Rectal smooth muscle tissue (tissue), 1 donor: ENCODE data around the gene HOXB4.

Experiments used
- H3K27ac ChIP-seq: one replicate; pipeline ENCODE4 v1.7.0; 2013; ENCODE audit warnings: low read depth, low read length, inconsistent platforms
- H3K27me3 ChIP-seq: one replicate; pipeline ENCODE4 v1.7.0; 2013; ENCODE audit warnings: low read length; ENCODE audit not compliant: control insufficient read depth, insufficient read depth
- H3K36me3 ChIP-seq: one replicate; pipeline ENCODE4 v1.7.0; 2013; ENCODE audit warnings: low read length; ENCODE audit not compliant: control insufficient read depth, insufficient read depth
- H3K4me1 ChIP-seq: one replicate; pipeline ENCODE4 v1.7.0; 2013; ENCODE audit warnings: low read length; ENCODE audit not compliant: control insufficient read depth, insufficient read depth
- H3K4me3 ChIP-seq: one replicate; pipeline ENCODE4 v1.7.0; 2013; ENCODE audit warnings: low read length
- H3K9ac ChIP-seq: one replicate; pipeline ENCODE4 v1.7.0; 2013; ENCODE audit warnings: low read length

The HOXB4 gene

DNA sequence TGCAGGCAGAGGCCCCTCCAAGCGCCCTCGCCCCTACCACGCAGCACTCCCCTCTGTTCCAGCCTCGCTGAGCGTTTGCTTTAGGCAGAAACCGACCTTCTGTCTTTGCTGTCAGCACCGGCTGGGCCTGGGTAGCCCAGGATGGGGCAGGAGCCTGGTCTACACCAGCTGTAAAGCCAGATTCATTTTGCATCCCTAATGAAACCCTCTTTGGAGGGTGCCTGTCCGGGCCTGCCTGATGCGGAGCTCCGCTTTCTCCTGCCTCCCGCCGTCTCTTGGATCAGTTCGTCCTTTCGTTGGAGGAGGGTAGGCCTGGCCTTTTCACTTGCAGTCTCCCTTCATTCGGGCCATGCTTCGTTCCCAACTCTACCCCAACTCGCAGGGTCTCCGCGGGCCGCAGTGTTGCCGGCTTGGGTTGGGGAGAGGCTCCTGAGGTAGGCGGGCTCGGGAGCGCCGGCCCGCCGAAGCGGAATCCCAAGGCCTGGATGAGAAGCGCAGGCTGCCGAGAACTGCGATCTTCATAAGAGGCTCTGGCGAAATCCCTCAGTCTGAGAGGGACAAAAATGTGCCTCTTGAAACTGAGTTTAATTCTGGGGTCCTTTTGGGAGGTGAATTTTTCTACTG lies 41.8 kb upstream of the HOXB4 start:
- Histone ChIP-seq H3K36me3 (no peaks in the 10 kb centered on the region), H3K9ac (no peak overlapping the region), H3K27me3 (peaks cover 55% of the 10 kb centered on the region), H3K4me1 (peaks cover 5% of the 10 kb centered on the region), H3K4me3 (no peak overlapping the region), H3K27ac (no peak overlapping the region)

DNA sequence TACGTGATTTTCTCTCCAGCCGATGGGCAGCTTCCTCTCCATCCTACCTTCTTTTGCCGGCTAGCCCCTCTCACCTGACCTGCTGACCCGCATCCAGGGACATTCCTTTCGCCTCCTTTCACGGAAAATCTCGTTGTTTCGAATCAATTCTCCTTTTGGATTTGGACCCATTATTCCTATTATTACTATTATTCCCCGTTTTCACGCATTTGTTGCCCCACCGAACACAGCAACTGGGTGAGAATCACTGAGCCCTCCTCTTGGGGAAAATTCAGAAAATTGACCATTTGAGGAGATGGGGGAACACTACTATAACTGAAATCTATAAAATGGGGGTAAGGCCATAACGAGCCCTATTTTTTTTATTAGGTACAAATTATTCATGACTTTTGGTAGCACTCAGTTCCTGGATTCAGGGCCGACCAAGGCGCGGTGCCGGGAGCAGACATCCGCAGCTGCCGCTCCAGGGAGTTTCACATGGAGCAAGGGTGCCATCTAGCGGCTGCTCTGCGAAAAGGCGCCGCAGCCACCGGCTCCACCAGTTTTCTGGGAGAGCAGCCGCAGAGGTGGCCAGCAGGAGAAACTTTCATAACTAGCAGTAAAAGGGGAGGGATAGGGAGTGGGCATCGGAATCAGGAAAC lies 40.2 kb upstream of the HOXB4 start:
- H3K9ac ChIP-seq, result no peak overlapping the region
- H3K27ac ChIP-seq, result no peak overlapping the region
- peaks cover 51% of the 10 kb centered on the region for H3K27me3 ChIP-seq
- peak overlapping the region; percentile 49 for H3K4me3 ChIP-seq
- H3K4me1 ChIP-seq, result peaks cover 5% of the 10 kb centered on the region
- no peaks in the 10 kb centered on the region for H3K36me3 ChIP-seq

DNA sequence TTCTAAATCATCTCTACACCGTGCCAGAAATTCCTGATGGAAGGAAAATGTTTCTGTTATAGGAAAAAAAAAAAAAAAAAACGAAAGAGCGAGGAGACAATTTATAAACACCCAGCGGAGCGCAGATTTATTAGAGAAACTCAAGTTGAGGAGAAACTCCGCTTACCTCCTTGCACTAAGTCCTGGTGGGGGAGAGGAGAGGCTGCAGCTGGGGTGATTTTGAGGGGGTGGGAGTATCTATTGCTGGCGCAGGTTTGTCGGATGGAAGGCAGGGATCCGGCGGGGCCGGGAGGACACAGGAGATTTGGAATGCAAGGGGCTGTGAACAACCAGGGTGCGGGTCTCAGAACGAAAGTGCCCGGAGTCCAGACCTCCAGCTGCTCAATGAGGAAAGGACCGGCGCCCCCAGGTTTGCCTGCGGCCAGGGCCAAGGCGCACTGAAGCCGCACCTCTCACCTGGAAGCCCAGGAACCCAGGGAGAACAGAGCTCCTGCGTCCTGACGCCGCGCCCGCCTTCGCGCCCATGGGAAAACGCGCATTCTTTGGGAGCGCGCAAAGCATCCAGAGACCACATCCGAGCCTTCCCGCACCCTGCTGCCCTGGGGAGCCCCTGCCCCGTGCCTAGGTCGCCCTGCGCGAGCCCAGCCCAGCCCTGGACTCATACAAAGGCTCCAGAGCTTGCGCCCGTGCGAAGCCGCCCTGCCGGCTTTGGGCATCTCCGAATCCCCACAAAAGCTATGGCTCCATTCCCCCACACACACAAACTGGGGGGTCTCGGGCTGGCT lies 39.5 kb upstream of the HOXB4 start:
- H3K4me3 ChIP-seq, result peak overlapping the region; percentile 49
- H3K27ac ChIP-seq, result no peak overlapping the region
- peaks cover 50% of the 10 kb centered on the region for H3K27me3 ChIP-seq
- no peaks in the 10 kb centered on the region for H3K36me3 ChIP-seq
- peaks cover 5% of the 10 kb centered on the region for H3K4me1 ChIP-seq
- H3K9ac ChIP-seq, result no peak overlapping the region

DNA sequence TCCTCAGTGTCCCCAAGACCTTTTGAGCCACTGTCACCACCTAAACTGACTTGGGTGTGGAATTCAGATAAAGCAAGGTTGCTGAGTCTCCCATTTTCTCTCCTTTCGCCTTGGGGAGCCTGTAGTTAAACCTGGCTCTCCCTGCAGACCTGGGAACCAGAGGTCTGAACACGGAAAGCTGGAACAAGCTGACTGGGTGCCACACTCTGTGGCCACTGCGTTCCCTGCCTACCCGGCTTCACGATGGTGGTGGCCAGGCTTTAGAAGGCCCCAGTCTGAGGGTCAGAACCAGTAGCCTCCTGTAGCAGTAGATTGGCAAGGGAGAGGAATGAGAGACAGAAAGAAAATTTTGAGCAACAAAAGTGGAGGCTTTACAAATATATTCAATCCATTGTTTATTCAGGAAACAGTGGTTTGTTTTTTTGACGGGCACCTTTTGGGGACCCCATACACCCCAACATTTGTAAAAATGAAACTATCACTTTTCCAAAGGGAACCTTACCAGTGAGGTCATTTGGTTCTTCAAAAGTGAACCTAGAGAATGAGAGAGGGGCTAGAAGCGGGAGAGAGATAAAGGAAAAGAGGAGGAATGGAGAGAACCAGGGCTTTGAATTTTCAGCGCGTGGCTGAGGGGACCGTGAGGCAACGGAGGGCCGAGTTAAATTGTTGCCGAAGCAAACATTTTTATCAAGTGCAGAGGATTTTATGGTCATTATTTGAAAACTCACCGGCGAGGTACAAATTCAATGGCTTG lies 38.7 kb upstream of the HOXB4 start:
- no peaks in the 10 kb centered on the region for H3K36me3 ChIP-seq
- H3K27me3 ChIP-seq, result peaks cover 52% of the 10 kb centered on the region
- no peak overlapping the region for H3K27ac ChIP-seq
- H3K4me3 ChIP-seq, result no peak overlapping the region
- H3K4me1 ChIP-seq, result peaks cover 5% of the 10 kb centered on the region
- H3K9ac ChIP-seq, result no peak overlapping the region

DNA sequence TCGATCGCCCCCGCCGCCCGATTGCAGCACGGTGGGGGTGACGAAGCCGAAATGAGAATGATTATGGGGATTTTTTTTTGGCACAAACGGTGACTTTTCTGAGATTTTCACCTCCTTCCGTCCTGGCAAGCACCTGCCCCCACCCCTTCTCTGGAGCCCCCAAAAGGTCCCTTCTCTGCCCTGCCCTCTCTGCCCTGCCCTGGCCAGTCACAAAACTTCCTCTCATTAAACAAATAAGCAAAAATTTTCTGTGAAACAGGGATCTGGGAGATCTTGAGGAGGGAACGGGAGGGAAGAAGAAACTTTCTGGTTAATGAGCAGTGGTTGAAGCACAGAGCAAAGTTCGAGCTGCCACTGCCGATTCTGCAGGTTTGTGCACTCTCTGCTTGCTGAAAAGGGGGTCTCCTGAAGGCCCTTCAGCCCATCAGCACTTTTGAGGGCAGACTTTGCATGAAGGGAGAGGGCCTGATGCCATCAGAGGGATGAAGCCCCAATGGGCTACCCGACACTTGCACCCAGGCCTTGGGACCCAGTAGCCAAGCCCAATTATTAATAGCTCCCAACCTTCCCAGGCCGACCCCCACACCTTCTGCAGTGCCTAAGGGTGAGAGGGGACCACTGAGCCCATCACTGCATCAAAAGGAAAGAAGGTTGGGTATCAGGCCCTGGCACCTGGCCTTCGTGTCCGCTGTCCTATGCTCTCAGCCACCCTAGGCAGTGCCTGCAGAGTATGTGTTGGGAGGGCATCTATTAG lies 38.0 kb upstream of the HOXB4 start:
- peaks cover 48% of the 10 kb centered on the region for H3K27me3 ChIP-seq
- no peak overlapping the region for H3K9ac ChIP-seq
- H3K27ac ChIP-seq, result no peak overlapping the region
- H3K4me1 ChIP-seq, result peaks cover 5% of the 10 kb centered on the region
- H3K36me3 ChIP-seq, result no peaks in the 10 kb centered on the region
- no peak overlapping the region for H3K4me3 ChIP-seq

DNA sequence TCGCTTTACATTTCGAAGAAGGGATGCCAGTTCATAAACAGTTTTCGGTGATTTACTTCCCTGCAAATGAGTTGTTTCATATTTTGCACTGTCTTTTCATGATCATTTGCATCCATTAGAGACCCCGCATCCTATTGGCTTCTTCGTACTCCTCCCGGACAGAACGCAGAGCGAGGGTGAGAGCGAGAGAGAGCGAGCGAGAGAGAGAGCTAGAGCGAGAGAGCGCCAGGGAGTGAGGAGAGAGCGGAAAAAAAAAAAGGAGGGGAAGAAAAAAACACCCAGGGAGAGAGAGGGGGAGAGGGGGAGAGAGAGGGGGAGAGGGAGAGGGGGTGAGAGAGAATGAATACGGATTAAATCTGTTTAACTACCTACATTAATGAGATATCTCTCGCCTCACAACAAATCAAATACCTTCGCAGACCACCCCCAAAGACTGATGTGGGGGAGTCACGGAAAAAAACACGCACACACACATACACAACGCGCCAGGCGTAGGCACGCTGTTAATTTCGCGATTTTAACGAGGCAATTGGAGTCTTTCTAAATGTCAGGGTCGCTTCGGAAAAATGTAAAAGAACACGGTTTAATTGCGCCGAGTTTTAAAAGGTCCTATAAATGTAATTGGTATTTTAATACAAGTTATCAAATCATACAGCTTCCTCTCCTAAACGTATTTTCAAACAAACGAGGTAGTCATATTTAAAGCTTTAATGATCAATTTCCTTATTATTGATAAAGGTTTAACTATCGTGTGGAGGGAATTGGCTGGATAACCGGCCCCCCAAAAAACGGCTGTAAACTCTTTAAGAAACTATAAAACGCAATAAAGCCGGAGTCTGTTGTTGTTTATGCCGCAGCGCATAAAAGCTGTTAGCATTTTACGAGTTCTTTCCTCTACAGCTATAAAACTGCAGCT lies 37.2 kb upstream of the HOXB4 start, which contains the start of gene HOXB8:
Gene HOXB8 (minus strand): TSS at position 246 of the 916 bp plus-strand sequence. CDS start 588 bp downstream, outside the sequence.
- Histone ChIP-seq H3K9ac (no peak within 1 kb of the TSS), H3K27ac (no peak within 1 kb of the TSS), H3K36me3 (no peaks in the 10 kb centered on the region), H3K27me3 (peaks cover 43% of the 10 kb centered on the region), H3K4me3 (peak within 1 kb of the TSS; percentile 47), H3K4me1 (peaks cover 5% of the 10 kb centered on the region)

DNA sequence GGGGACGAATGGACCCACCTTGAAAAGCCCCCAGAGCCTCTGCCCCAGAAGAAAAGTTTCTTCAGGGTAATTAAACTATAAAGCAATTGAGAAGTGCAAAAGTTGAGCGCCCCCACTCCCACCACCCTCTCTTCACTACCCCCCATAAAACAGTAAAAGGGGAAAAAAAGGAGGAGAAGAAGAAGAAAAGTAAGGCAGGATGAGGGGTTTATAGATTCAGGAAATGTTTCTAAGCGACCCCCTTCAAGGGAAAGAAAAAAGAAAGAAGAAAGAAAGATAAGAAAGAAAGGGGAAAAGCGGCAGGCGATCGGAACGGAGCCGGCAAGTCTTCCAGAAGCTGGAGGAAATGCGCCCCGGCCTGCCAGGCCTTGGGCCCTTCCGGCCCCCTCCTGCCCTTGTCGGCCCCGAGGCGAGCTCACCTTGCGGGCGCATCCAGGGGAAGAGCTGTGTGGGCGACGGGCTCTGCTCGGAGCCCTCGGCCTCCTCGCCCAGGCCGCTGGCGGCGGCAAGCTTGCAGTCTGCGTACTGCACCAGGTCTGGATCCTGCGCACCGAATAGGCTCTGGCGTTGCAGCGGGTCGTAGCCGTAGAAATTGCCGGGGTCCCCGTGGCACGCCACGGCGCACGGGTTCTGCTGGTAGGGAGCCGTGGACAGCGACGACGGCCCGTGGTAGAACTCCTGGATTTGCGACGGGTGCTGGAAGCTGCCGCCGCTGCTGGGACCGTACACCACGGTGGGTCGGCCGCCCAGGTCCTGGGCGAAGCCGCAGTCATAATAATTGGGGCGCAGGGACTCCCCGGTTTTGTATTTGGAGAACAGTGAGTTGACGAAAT lies 35.9 kb upstream of the HOXB4 start:
- no peak overlapping the region for H3K9ac ChIP-seq
- H3K4me3 ChIP-seq, result peak overlapping the region; percentile 47

DNA sequence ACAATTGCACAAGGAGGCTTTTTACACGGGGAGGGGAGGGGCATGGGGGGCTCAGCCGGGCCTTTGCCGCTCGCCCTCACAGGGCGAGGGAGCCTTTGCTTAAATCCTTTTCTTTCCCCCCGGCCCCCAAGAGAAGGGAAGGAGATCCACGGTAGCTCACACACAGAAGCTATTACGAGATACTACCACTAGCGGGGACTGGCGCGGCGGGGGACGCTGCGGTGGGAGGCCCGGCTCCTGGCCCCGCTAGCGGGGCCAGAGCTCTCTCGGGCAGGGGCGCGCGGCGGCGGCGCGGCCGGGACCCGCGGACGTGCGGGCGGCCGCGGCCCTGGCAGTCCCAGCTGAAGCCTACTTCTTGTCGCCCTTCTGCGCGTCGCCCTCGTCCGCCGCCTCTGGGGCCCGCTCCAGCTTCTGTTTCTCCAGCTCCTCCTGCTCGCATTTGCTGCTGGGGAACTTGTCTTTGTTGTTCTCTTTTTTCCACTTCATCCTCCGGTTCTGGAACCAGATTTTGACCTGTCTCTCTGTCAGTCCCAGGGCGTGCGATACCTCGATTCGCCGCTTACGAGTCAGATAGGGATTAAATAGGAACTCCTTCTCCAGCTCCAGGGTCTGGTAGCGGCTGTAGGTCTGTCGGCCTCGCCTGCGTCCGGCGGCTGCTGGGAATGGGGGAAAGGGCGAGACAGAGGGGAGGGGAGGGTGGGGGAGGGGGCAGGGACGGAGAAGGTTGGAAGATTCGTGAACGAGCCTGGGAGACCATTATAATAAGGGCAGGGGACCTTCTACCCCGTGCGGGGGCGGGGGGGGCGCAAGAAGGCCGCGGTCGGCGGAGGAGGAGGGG lies 34.9 kb upstream of the HOXB4 start:
- peaks cover 32% of the 10 kb centered on the region for H3K27me3 ChIP-seq
- H3K36me3 ChIP-seq, result no peaks in the 10 kb centered on the region
- H3K4me1 ChIP-seq, result peaks cover 4% of the 10 kb centered on the region
- H3K4me3 ChIP-seq, result peak overlapping the region; percentile 82
- no peak overlapping the region for H3K27ac ChIP-seq
- H3K9ac ChIP-seq, result peak overlapping the region; percentile 33

More for the DNA sequence above, 35.9 kb upstream of the HOXB4 start:
- peaks cover 5% of the 10 kb centered on the region for H3K4me1 ChIP-seq
- H3K27me3 ChIP-seq, result peaks cover 36% of the 10 kb centered on the region
- H3K36me3 ChIP-seq, result no peaks in the 10 kb centered on the region
- no peak overlapping the region for H3K27ac ChIP-seq

DNA sequence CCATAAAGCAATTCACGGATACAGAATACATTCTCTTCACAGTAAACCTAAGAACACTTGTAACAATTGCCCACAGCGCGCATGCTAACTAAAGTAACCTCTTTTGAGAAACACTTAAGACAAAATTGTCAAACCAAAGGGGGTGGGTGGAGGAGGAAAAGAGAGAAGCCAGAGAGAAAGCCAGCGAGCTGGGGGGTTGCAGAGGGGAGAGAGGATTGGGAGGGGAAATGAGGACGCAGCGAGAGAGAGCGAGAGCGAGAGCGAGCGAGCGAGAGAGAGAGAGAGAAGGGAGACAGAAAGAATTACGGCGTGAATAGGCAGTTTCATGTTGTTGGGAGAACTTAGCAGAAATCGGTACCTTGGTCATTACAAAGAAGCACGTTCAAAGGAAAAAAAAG lies 34.3 kb upstream of the HOXB4 start:
- no peak overlapping the region for H3K9ac ChIP-seq
- H3K27me3 ChIP-seq, result peaks cover 26% of the 10 kb centered on the region
- H3K27ac ChIP-seq, result no peak overlapping the region
- peak overlapping the region; percentile 82 for H3K4me3 ChIP-seq
- H3K36me3 ChIP-seq, result no peaks in the 10 kb centered on the region
- no peaks in the 10 kb centered on the region for H3K4me1 ChIP-seq
